Esophagus squamous epithelium (tissue), 4 donors: ENCODE measurements around the gene CDC25C.

Experiments
- POLR2A ChIP-seq, 4 donors: fragments of 450-650 bp; IDR thresholded peaks; one replicate each; pipeline ENCODE4 v1.6.1; 2017; ENCODE audit warnings: antibody characterized with exemption in 4 of 4, mild to moderate bottlenecking in 4 of 4, moderate library complexity in 3 of 4
- TF ChIP-seq, protein P1 (sequence below), 6 experiments: fragments of 450-650 bp in 4 of 6; fragments of 200-600 bp in 2 of 6; sonication (generic) in 2 of 6; IDR thresholded peaks; one replicate each; pipeline ENCODE4 v1.5.1; 2016 to 2019; ENCODE audit warnings: antibody characterized with exemption in 6 of 6, mild to moderate bottlenecking in 4 of 6, moderate library complexity in 4 of 6

DNA sequence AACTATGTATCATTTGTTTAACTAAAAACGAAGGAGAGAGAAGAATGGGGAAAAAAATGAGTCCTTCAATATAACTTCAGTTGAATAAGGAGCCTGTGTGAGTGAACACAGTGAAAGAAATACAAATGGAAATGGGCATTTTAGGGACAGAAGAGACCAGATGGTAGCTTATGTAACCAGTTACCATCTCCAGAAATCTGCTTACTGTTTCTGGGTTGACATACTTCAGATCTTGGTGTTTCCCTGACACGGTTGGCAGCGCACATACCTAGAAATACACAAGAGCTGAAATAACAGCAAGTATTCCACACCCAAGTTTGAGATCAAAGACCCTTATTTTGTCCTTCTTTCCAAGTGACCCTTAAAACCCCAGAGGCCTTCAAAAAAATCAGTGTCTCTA is 42.3 kb downstream of the CDC25C start:
- TF ChIP-seq, protein P1, sequence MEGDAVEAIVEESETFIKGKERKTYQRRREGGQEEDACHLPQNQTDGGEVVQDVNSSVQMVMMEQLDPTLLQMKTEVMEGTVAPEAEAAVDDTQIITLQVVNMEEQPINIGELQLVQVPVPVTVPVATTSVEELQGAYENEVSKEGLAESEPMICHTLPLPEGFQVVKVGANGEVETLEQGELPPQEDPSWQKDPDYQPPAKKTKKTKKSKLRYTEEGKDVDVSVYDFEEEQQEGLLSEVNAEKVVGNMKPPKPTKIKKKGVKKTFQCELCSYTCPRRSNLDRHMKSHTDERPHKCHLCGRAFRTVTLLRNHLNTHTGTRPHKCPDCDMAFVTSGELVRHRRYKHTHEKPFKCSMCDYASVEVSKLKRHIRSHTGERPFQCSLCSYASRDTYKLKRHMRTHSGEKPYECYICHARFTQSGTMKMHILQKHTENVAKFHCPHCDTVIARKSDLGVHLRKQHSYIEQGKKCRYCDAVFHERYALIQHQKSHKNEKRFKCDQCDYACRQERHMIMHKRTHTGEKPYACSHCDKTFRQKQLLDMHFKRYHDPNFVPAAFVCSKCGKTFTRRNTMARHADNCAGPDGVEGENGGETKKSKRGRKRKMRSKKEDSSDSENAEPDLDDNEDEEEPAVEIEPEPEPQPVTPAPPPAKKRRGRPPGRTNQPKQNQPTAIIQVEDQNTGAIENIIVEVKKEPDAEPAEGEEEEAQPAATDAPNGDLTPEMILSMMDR (IDR thresholded peaks at IDR 0.05): no peak
- no peak for TF ChIP-seq POLR2A (IDR thresholded peaks at IDR 0.05)
